NCI-H82 (cell line): Measurements from ENCODE around the gene CCDC14.
"Not testable (repeated sequence)": the region's sequence is repeated elsewhere in the genome, so short reads cannot be mapped to it uniquely, and the experiment has no call there.

Experiments used
- DNase-seq: peaks from one replicate; lab custom pipeline; 2025; lab: John Stamatoyannopoulos, UW

CCDC14 gene

GRCh38 chr3:123966799-123967198 is 5.8 kb upstream of the CCDC14 start:
- not testable (repeated sequence) for DNase-seq

- DNase-seq = not testable (repeated sequence)
Measured at GRCh38 chr3:123964793-123965192, 3.8 kb upstream of the CCDC14 start.

- no peak for DNase-seq
Measured at GRCh38 chr3:123961508-123961856, 453 bp upstream of the CCDC14 start.

GRCh38 chr3:123953735-123954134 is 7.3 kb downstream of the CCDC14 start:
- DNase-seq = no peak

- no peak for DNase-seq
Measured at GRCh38 chr3:123952844-123953520, 8.0 kb downstream of the CCDC14 start.

- no peak for DNase-seq
Measured at GRCh38 chr3:123951522-123952447, 9.2 kb downstream of the CCDC14 start.

GRCh38 chr3:123949641-123950040 is 11.4 kb downstream of the CCDC14 start:
- no peak for DNase-seq

- DNase-seq = no peak
Measured at GRCh38 chr3:123948449-123948848, 12.6 kb downstream of the CCDC14 start.

- no peak for DNase-seq
Measured at GRCh38 chr3:123947482-123947881, 13.5 kb downstream of the CCDC14 start.

GRCh38 chr3:123941542-123941941 is 19.5 kb downstream of the CCDC14 start:
- DNase-seq = no peak

GRCh38 chr3:123941121-123941520 is 19.9 kb downstream of the CCDC14 start:
- peak; percentile 42 for DNase-seq

GRCh38 chr3:123939706-123940105 is 21.3 kb downstream of the CCDC14 start:
- no peak for DNase-seq

GRCh38 chr3:123936400-123936799 is 24.6 kb downstream of the CCDC14 start:
- DNase-seq = no peak

- no peak for DNase-seq
Measured at GRCh38 chr3:123935830-123936229, 25.2 kb downstream of the CCDC14 start.

- no peak for DNase-seq
Measured at GRCh38 chr3:123934250-123934649, 26.8 kb downstream of the CCDC14 start.

- no peak for DNase-seq
Measured at GRCh38 chr3:123930445-123930844, 30.6 kb downstream of the CCDC14 start.

GRCh38 chr3:123929325-123929724 is 31.7 kb downstream of the CCDC14 start:
- no peak for DNase-seq

- DNase-seq = no peak
Measured at GRCh38 chr3:123926396-123926795, 34.6 kb downstream of the CCDC14 start.

GRCh38 chr3:123920868-123921267 is 40.2 kb downstream of the CCDC14 start:
- no peak for DNase-seq

- no peak for DNase-seq
Measured at GRCh38 chr3:123920383-123920782, 40.6 kb downstream of the CCDC14 start.

- DNase-seq = no peak
Measured at GRCh38 chr3:123919353-123919752, 41.7 kb downstream of the CCDC14 start.

GRCh38 chr3:123914829-123915228 is 46.2 kb downstream of the CCDC14 start:
- DNase-seq = peak; percentile 9

- no peak for DNase-seq
Measured at GRCh38 chr3:123909785-123910184, 51.2 kb downstream of the CCDC14 start.
